Measurements from ENCODE around the gene SULT6B1. TPM values are rescaled to one million over a fixed set of nuclear protein-coding genes. Genes with fewer than 3 reads are reported as not detected.

Gene SULT6B1
- total RNA-seq, 1 donor = not detected

Other genes starting within 250 kb of the SULT6B1 start
- 14.2 and 16.4 TPM in 2 replicates for gene STRN, start 222.1 kb downstream of the SULT6B1 start, total RNA-seq
- 23.8 and 27.6 TPM in 2 replicates for gene HEATR5B, start 104.3 kb downstream of the SULT6B1 start, total RNA-seq
- gene GPATCH11, start 104.2 kb downstream of the SULT6B1 start, total RNA-seq = 7.1 and 8.6 TPM in 2 replicates
- 40.3 and 48.4 TPM in 2 replicates for gene EIF2AK2, start 31.7 kb downstream of the SULT6B1 start, total RNA-seq
- 14.8 and 19.4 TPM in 2 replicates for gene CEBPZOS, start 7.8 kb upstream of the SULT6B1 start, total RNA-seq
- gene CEBPZ, start 42.9 kb upstream of the SULT6B1 start, total RNA-seq = 29.0 and 44.9 TPM in 2 replicates
- gene NDUFAF7, start 43.0 kb upstream of the SULT6B1 start, total RNA-seq = 9.7 and 13.0 TPM in 2 replicates
- gene PRKD3, start 136.2 kb upstream of the SULT6B1 start, total RNA-seq = 59.9 and 85.9 TPM in 2 replicates
- 27.1 and 47.5 TPM in 2 replicates for gene QPCT, start 156.0 kb upstream of the SULT6B1 start, total RNA-seq

All from fibroblast of villous mesenchyme (primary cell).